RWPE1 (cell line): ENCODE measurements around the gene CEBPA.

Experiments used
- CTCF ChIA-PET: fragments of 350-600 bp; sonication (Branson Sonifier 250); formaldehyde crosslinking; extraction: SDS; loops from one replicate; lab custom pipeline; 2021; lab: Yijun Ruan, JAX
- POLR2A ChIA-PET: fragments of 400-600 bp; formaldehyde crosslinking; extraction: SDS; loops from one replicate; lab custom pipeline; 2020; ENCODE audit warnings: antibody characterized with exemption; ENCODE audit not compliant: low non-redundant PET; lab: Yijun Ruan, JAX
- DNase-seq: peaks from one replicate; pipeline ENCODE4 v3.0.0; 2012; ENCODE audit warnings: low spot score
- H3K27ac ChIP-seq: fragments of 450-650 bp; 2 replicates; pipeline ENCODE4 v1.5.1; 2017
- CTCF ChIP-seq: fragments of 450-650 bp; conservative IDR thresholded peaks from 2 replicates; pipeline ENCODE4 v1.5.1; 2017; ENCODE audit warnings: low read depth, mild to moderate bottlenecking

CEBPA gene

DNA sequence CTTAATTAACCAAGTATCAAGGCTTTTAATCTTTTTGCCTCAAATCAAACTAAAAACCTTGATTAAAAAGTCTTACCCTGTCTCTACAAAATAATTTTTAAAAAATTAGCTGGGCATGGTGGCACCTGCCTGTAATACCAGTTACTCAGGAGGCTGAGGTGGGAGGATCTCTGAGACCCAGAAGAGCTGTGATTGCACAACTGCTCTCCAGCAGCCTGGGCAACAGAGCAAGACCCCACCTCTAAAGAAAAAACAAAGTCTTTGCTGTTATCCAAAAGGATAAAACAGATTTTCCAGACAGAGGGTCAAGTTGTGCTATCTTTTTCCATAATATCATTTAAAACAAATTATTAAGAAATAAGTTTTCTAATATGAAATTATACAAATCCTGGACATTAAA, 44.3 kb upstream of the CEBPA start:
- TF ChIP-seq CTCF: no peak
- CTCF ChIA-PET: no interaction called here
- DNase-seq: no peak
- H3K27ac ChIP-seq: no peak overlapping the region
- POLR2A ChIA-PET: no interaction called here

- no peak for DNase-seq
- ChIA-PET POLR2A (no interaction called here), CTCF (no interaction called here)
- TF ChIP-seq CTCF: no peak
- H3K27ac ChIP-seq: no peak overlapping the region
Measured at GRCh38 chr19:33345163-33345562, 42.8 kb upstream of the CEBPA start.

GRCh38 chr19:33344573-33344925, 42.2 kb upstream of the CEBPA start:
- ChIA-PET POLR2A (no interaction called here), CTCF (no interaction called here)
- no peak for DNase-seq
- H3K27ac ChIP-seq: no peak overlapping the region
- TF ChIP-seq CTCF: no peak

- DNase-seq: no peak
- no peak overlapping the region for H3K27ac ChIP-seq
- CTCF ChIA-PET: no interaction called here
- POLR2A ChIA-PET: no interaction called here
- TF ChIP-seq CTCF: no peak
Measured at GRCh38 chr19:33343859-33344572, 41.7 kb upstream of the CEBPA start.

- no peak for TF ChIP-seq CTCF
- ChIA-PET POLR2A (no interaction called here), CTCF (no interaction called here)
- DNase-seq: no peak
- no peak overlapping the region for H3K27ac ChIP-seq
Measured at GRCh38 chr19:33343301-33343700, 41.0 kb upstream of the CEBPA start.

- POLR2A ChIA-PET: no interaction called here
Measured at GRCh38 chr19:33340991-33341390, 38.7 kb upstream of the CEBPA start.

More at GRCh38 chr19:33340991-33341390, 38.7 kb upstream of the CEBPA start:
- CTCF ChIA-PET: interaction anchor here (0.6 kb wide), 1 partner anchor 39 kb away, joined by 6 read pairs; the partner anchor contains the start of gene CEBPA
- no peak overlapping the region for H3K27ac ChIP-seq
- TF ChIP-seq CTCF: no peak
- no peak for DNase-seq
